Measurements from ENCODE around the gene SETD5.

- TF ChIP-seq CTCF (IDR thresholded peaks at IDR 0.05): no peak
- no peak for TF ChIP-seq POLR2AphosphoS5 (IDR thresholded peaks at IDR 0.05)
- no peak for TF ChIP-seq EP300 (IDR thresholded peaks at IDR 0.05)
Measured at GRCh38 chr3:9411302-9411701, 13.9 kb downstream of the SETD5 start.
